Muscle of back (tissue), 13 donors: ENCODE measurements around the gene NDUFB2. TPM values are rescaled to one million over a fixed set of nuclear protein-coding genes. Genes with fewer than 3 reads are reported as not detected.
"Not testable (repeated sequence)": the region's sequence is repeated elsewhere in the genome, so short reads cannot be mapped to it uniquely, and the experiment has no call there.

Source experiments
- DNase-seq, 3 donors: peaks; one replicate each; pipeline versions ENCODE4 v3.0.0 to v3.0.0-alpha.2; 2013
- long read RNA-seq, 9 donors: transcript quantifications; one replicate each; lab custom pipeline, GENCODE V29; 2026
- polyA plus RNA-seq, 10 donors: library from polyadenylated mRNA; unstranded; fragments of 120-200 nt; gene quantifications; one replicate each; pipeline ENCODE4 v1.2.1, GENCODE V29; 2013; ENCODE audit not compliant: insufficient read length in 10 of 10

Gene NDUFB2
- polyA plus RNA-seq: 100 to 1,000 TPM; 121 to 188 (median 154) TPM
- long read RNA-seq, donor 1, transcript NDUFB2-214 (3 exons, 665 nt): minor isoform, 11 of 248 reads
- long read RNA-seq, donor 1, transcript NDUFB2-201 (4 exons, 504 nt): major isoform, 153 of 248 reads
- long read RNA-seq, donor 1, transcript NDUFB2-207 (3 exons, 1,101 nt): minor isoform, 16 of 248 reads
- long read RNA-seq, donor 1, partial matches to known transcripts: 64 of 248 reads
- long read RNA-seq, donor 1, other reads (novel, unspliced or antisense): 0 of 248 reads
- long read RNA-seq, donor 2, transcript NDUFB2-201 (4 exons, 504 nt): major isoform, 171 of 273 reads
- long read RNA-seq, donor 2, partial matches to known transcripts: 91 of 273 reads
- long read RNA-seq, donor 2, other reads (novel, unspliced or antisense): 0 of 273 reads
- long read RNA-seq, donor 3, partial matches to known transcripts: 0 of 1 reads
- long read RNA-seq, donor 3, other reads (novel, unspliced or antisense): 0 of 1 reads
- long read RNA-seq, donor 4, transcript NDUFB2-207 (3 exons, 1,101 nt): minor isoform, 6 of 234 reads
- long read RNA-seq, donor 4, transcript NDUFB2-201 (4 exons, 504 nt): major isoform, 160 of 234 reads
- long read RNA-seq, donor 4, transcript NDUFB2-214 (3 exons, 665 nt): minor isoform, 17 of 234 reads
- long read RNA-seq, donor 4, partial matches to known transcripts: 49 of 234 reads
- long read RNA-seq, donor 4, other reads (novel, unspliced or antisense): 0 of 234 reads
- long read RNA-seq, donor 5, transcript NDUFB2-207 (3 exons, 1,101 nt): minor isoform, 16 of 349 reads
- long read RNA-seq, donor 5, transcript NDUFB2-208 (4 exons, 499 nt): minor isoform, 5 of 349 reads
- long read RNA-seq, donor 5, transcript NDUFB2-201 (4 exons, 504 nt): major isoform, 242 of 349 reads
- long read RNA-seq, donor 5, transcript NDUFB2-214 (3 exons, 665 nt): minor isoform, 14 of 349 reads
- long read RNA-seq, donor 5, partial matches to known transcripts: 71 of 349 reads
- long read RNA-seq, donor 5, other reads (novel, unspliced or antisense): 0 of 349 reads
- long read RNA-seq, donor 6, transcript NDUFB2-214 (3 exons, 665 nt): minor isoform, 14 of 246 reads
- long read RNA-seq, donor 6, transcript NDUFB2-201 (4 exons, 504 nt): major isoform, 155 of 246 reads
- long read RNA-seq, donor 6, transcript NDUFB2-207 (3 exons, 1,101 nt): minor isoform, 10 of 246 reads
- long read RNA-seq, donor 6, partial matches to known transcripts: 62 of 246 reads
- long read RNA-seq, donor 6, other reads (novel, unspliced or antisense): 0 of 246 reads
- long read RNA-seq, donor 7, transcript NDUFB2-201 (4 exons, 504 nt): major isoform, 110 of 163 reads
- long read RNA-seq, donor 7, transcript NDUFB2-214 (3 exons, 665 nt): minor isoform, 11 of 163 reads
- long read RNA-seq, donor 7, partial matches to known transcripts: 36 of 163 reads
- long read RNA-seq, donor 7, other reads (novel, unspliced or antisense): 0 of 163 reads
- long read RNA-seq, donor 8, transcript NDUFB2-201 (4 exons, 504 nt): major isoform, 119 of 208 reads
- long read RNA-seq, donor 8, transcript NDUFB2-214 (3 exons, 665 nt): minor isoform, 14 of 208 reads
- long read RNA-seq, donor 8, transcript NDUFB2-207 (3 exons, 1,101 nt): minor isoform, 10 of 208 reads
- long read RNA-seq, donor 8, partial matches to known transcripts: 63 of 208 reads
- long read RNA-seq, donor 8, other reads (novel, unspliced or antisense): 0 of 208 reads
- long read RNA-seq, donor 9, transcript NDUFB2-201 (4 exons, 504 nt): major isoform, 29 of 40 reads
- long read RNA-seq, donor 9, partial matches to known transcripts: 9 of 40 reads
- long read RNA-seq, donor 9, other reads (novel, unspliced or antisense): 0 of 40 reads

- peak; percentile 78 to 99 (median 87) for DNase-seq
Measured at GRCh38 chr7:140696680-140697446, at the start of gene NDUFB2. Gene NDUFB2, plus strand, starts transcription at chr7:140696708. Its CDS starts 37 bp downstream, at chr7:140696745.

GRCh38 chr7:140646931-140647647, 49.4 kb upstream of the NDUFB2 start:
- no peak for DNase-seq

GRCh38 chr7:140649556-140650205, 46.8 kb upstream of the NDUFB2 start:
- no peak for DNase-seq

- DNase-seq: no peak
Measured at GRCh38 chr7:140650367-140650766, 46.1 kb upstream of the NDUFB2 start.

GRCh38 chr7:140653319-140654108, 43.0 kb upstream of the NDUFB2 start:
- DNase-seq: peak; percentile 75 to 92 (median 86)

GRCh38 chr7:140654109-140654387, 42.5 kb upstream of the NDUFB2 start:
- DNase-seq: no peak

GRCh38 chr7:140654661-140655060, 41.8 kb upstream of the NDUFB2 start:
- DNase-seq: no peak

GRCh38 chr7:140655511-140656408, 40.7 kb upstream of the NDUFB2 start:
- no peak for DNase-seq

- peak in 1 of 3 donors; percentile 73 for DNase-seq
Measured at GRCh38 chr7:140656548-140657515, 39.7 kb upstream of the NDUFB2 start.

- no peak for DNase-seq
Measured at GRCh38 chr7:140657891-140658290, 38.6 kb upstream of the NDUFB2 start.

- DNase-seq: peak in 1 of 3 donors; percentile 45
Measured at GRCh38 chr7:140659856-140660255, 36.7 kb upstream of the NDUFB2 start.

- DNase-seq: no peak
Measured at GRCh38 chr7:140661124-140661523, 35.4 kb upstream of the NDUFB2 start.

GRCh38 chr7:140662938-140663337, 33.6 kb upstream of the NDUFB2 start:
- DNase-seq: not testable (repeated sequence)

GRCh38 chr7:140667476-140667875, 29.0 kb upstream of the NDUFB2 start:
- no peak for DNase-seq

- DNase-seq: no peak
Measured at GRCh38 chr7:140668641-140669040, 27.9 kb upstream of the NDUFB2 start.
